Lower leg skin (tissue), 3 donors: ENCODE data around the gene PABPN1.

Source experiments
- CTCF ChIP-seq, 3 donors: fragments of 450-650 bp; IDR thresholded peaks; one replicate each; pipeline ENCODE4 v1.5.1; 2016; ENCODE audit warnings: antibody characterized with exemption in 3 of 3, mild to moderate bottlenecking in 3 of 3, moderate library complexity in 2 of 3
- POLR2A ChIP-seq, 2 donors: fragments of 450-650 bp; IDR thresholded peaks; one replicate each; pipeline ENCODE4 v1.6.1; 2016 to 2017; ENCODE audit warnings: antibody characterized with exemption in 2 of 2, mild to moderate bottlenecking in 1 of 2, moderate library complexity in 1 of 2

DNA sequence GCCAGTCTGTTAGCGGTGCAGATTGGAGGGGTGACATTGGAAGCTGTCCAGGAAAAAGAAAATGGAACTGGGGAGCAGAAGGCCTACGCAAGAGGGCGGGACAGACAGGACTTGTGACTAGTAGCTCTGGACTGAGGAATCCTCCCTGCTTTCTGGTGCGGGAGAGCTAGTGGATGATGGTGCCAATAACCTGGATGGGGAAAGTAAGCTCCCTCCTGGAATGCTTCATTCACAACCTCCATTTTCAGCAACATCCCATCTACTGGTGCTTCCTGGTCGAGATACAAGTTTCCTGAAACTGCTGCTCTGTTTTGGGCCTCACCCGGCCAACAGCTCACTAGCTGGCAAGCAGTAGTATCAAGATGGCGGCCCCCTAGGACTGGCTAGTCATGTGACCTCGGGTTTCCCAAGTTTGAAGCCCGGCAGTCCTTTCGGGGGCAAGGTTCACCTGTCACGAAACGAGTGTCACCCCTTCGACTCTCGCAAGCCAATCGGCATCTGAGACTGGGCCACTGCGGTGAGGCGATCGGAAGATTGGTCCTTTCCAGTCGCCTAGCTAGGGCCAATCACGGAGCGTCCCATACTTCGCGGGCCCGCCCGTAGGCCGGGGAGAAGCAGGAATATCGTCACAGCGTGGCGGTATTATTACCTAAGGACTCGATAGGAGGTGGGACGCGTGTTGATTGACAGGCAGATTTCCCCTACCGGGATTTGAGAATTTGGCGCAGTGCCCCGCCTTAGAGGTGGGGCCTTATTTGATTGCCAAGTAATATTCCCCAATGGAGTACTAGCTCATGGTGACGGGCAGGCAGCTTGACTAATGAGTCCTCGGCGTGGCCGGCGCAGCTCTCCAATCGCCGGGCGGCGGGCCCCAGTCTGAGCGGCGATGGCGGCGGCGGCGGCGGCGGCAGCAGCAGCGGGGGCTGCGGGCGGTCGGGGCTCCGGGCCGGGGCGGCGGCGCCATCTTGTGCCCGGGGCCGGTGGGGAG is at the start of gene PABPN1:
- TF ChIP-seq CTCF (IDR thresholded peaks at IDR 0.05) (no peak), POLR2A (IDR thresholded peaks at IDR 0.05) (no peak)
